ENCODE data around the gene DLST. TPM values are rescaled to one million over a fixed set of nuclear protein-coding genes. Genes with fewer than 3 reads are reported as not detected.

The DLST gene
- polyA plus RNA-seq, 3 donors: 6.7 to 76.5 (median 7.3) TPM

DNA sequence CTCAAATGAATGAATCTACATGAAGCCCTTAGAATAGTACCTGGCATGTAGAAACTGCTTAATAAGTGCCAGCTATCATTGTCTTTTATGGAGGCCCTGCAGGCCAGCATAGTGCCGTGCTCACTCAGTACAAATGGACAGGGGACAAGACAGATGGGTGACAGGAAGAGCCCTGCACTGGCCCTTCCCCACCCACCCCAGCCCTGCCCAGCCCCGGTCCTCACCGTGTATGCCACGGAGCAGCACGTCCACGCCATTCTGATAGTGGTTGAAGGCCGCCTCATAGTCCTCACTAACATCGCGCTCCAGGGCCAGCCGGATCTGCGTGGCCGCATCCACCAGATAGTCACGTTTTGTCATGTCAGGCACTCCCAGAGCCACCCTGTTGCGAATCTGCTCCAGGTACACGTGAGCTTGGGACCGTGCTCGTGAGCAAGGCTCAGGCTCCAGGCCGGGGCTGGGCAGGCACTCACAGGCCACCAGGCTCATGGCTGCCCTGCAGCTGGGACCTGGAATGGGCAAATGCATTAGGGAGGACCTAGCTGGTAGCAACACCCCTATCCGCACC lies 39.4 kb downstream of the DLST start:
- no peak for DNase-seq
- no peak overlapping the region for H3K4me3 Mint-ChIP-seq
- Histone ChIP-seq H3K27me3 (ENCODE audit: control insufficient read depth in 2 of 2, insufficient read depth in 2 of 2, low read length in 2 of 2) (peaks cover 3 to 15% of the 10 kb centered on the region in 2 donors), H3K9ac (ENCODE audit: insufficient read depth, low read length, poor library complexity, severe bottlenecking) (no peak overlapping the region), H4K20me1 (ENCODE audit: insufficient read depth, low read length) (no peaks in the 10 kb centered on the region), H3K36me3 (replicated peaks in 1 of 2; ENCODE audit: control insufficient read depth in 1 of 2, insufficient read depth in 2 of 2, low read length in 2 of 2) (no peaks in the 10 kb centered on the region), H3K27ac (ENCODE audit: low read depth in 1 of 2, low read length in 2 of 2) (no peak overlapping the region), H3K4me2 (replicated peaks; ENCODE audit: extremely low read depth, low read length, poor library complexity, severe bottlenecking) (no peak overlapping the region), H3K79me2 (ENCODE audit: insufficient read depth, low read length) (no peaks in the 10 kb centered on the region), H3K4me1 (ENCODE audit: control insufficient read depth in 1 of 2, insufficient read depth in 2 of 2, low read length in 2 of 2) (peaks cover 3 to 6% of the 10 kb centered on the region in 2 donors), H3K9me3 (replicated peaks in 1 of 2; ENCODE audit: control insufficient read depth in 1 of 2, insufficient read depth in 1 of 2, low read length in 2 of 2) (no peaks in the 10 kb centered on the region), H3K4me3 (replicated peaks in 1 of 3; ENCODE audit: low read depth in 2 of 3, low read length in 3 of 3) (no peak overlapping the region), H2AFZ (ENCODE audit: insufficient read depth, low read depth, low read length, poor library complexity, severe bottlenecking) (no peak overlapping the region)
- H3K27ac Mint-ChIP-seq: no peak overlapping the region
- H3K4me1 Mint-ChIP-seq: peaks cover 4% of the 10 kb centered on the region
- intact Hi-C loops (cut with micrococcal nuclease): no loop called here
- H3K36me3 Mint-ChIP-seq: no peaks in the 10 kb centered on the region
- peaks cover 14 to 19% (median 17%) of the 10 kb centered on the region in 3 donors for H3K27me3 Mint-ChIP-seq (ENCODE audit: low read depth in 3 of 3)
- H3K9me3 Mint-ChIP-seq: no peaks in the 10 kb centered on the region
- 96% methylated on average over 18 of the region's 19 CpGs for WGBS (ENCODE audit: insufficient coverage)
- TF ChIP-seq, protein P1, sequence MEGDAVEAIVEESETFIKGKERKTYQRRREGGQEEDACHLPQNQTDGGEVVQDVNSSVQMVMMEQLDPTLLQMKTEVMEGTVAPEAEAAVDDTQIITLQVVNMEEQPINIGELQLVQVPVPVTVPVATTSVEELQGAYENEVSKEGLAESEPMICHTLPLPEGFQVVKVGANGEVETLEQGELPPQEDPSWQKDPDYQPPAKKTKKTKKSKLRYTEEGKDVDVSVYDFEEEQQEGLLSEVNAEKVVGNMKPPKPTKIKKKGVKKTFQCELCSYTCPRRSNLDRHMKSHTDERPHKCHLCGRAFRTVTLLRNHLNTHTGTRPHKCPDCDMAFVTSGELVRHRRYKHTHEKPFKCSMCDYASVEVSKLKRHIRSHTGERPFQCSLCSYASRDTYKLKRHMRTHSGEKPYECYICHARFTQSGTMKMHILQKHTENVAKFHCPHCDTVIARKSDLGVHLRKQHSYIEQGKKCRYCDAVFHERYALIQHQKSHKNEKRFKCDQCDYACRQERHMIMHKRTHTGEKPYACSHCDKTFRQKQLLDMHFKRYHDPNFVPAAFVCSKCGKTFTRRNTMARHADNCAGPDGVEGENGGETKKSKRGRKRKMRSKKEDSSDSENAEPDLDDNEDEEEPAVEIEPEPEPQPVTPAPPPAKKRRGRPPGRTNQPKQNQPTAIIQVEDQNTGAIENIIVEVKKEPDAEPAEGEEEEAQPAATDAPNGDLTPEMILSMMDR (IDR thresholded peaks at IDR 0.05): no peak

DNA sequence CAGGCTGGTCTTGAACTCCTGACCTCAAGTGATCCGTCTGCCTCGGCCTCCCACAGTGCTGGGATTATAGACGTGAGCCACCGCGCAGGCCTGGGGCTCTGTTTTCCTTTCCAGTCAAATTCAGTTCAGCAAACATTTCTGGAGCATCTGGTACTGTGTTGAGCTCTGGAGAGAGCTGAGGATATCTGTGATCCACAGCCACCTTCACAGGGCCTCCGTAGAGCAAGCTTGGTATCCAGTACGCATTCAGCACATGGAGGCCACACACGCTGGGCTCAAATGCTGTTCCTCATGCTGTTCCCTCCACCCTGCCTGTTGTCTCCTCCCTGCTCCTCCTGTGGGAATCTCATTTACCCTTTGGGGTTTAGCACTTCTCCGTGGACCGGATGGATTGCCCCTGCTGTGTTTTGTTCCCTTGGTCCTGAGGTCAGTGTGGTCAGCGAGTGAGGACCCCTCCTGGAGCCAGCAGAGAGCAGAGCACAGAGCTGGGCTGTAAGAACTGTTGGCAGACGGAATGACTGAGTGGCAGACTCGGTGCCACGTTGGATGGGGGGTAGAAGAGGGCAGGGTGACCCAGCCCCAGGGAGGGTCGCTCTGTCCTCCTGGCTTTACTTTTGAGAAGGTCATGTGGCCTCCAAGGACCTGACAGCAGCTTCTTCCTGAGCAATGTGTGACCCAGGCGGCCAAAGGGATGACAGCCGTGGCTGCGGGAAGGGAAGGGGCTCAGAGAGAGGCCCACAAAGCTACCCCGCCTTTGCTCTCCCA lies 40.5 kb downstream of the DLST start:
- no peak overlapping the region for H3K4me3 ChIP-seq (replicated peaks in 1 of 3; ENCODE audit: low read depth in 2 of 3, low read length in 3 of 3)
- no peak for DNase-seq
- H3K36me3 Mint-ChIP-seq: no peaks in the 10 kb centered on the region
- TF ChIP-seq, protein P1 (IDR thresholded peaks at IDR 0.05): no peak
- H3K27me3 Mint-ChIP-seq (ENCODE audit: low read depth in 3 of 3): peaks cover 14 to 21% (median 17%) of the 10 kb centered on the region in 3 donors
- peak overlapping the region; percentile 68 for H3K4me2 ChIP-seq (replicated peaks; ENCODE audit: extremely low read depth, low read length, poor library complexity, severe bottlenecking)
- intact Hi-C loops (cut with micrococcal nuclease): no loop called here
- H3K4me3 Mint-ChIP-seq: peak overlapping the region; percentile 55 to 67
- peaks cover 3 to 6% of the 10 kb centered on the region in 2 donors for H3K4me1 ChIP-seq (ENCODE audit: control insufficient read depth in 1 of 2, insufficient read depth in 2 of 2, low read length in 2 of 2)
- no peak overlapping the region for H3K27ac ChIP-seq (ENCODE audit: low read depth in 1 of 2, low read length in 2 of 2)
- peak overlapping the region; percentile 78 for H2AFZ ChIP-seq (ENCODE audit: insufficient read depth, low read depth, low read length, poor library complexity, severe bottlenecking)
- H3K9me3 Mint-ChIP-seq: no peaks in the 10 kb centered on the region
- peaks cover 3 to 15% of the 10 kb centered on the region in 2 donors for H3K27me3 ChIP-seq (ENCODE audit: control insufficient read depth in 2 of 2, insufficient read depth in 2 of 2, low read length in 2 of 2)
- WGBS (ENCODE audit: insufficient coverage): 88% methylated on average over 14 of the region's 19 CpGs
- H3K36me3 ChIP-seq (replicated peaks in 1 of 2; ENCODE audit: control insufficient read depth in 1 of 2, insufficient read depth in 2 of 2, low read length in 2 of 2): no peaks in the 10 kb centered on the region
- no peak overlapping the region for H3K27ac Mint-ChIP-seq
- peaks cover 4% of the 10 kb centered on the region for H3K4me1 Mint-ChIP-seq
- H4K20me1 ChIP-seq (ENCODE audit: insufficient read depth, low read length): no peaks in the 10 kb centered on the region
- H3K9me3 ChIP-seq (replicated peaks in 1 of 2; ENCODE audit: control insufficient read depth in 1 of 2, insufficient read depth in 1 of 2, low read length in 2 of 2): no peaks in the 10 kb centered on the region
- peak overlapping the region; percentile 62 for H3K9ac ChIP-seq (ENCODE audit: insufficient read depth, low read length, poor library complexity, severe bottlenecking)
- H3K79me2 ChIP-seq (ENCODE audit: insufficient read depth, low read length): no peaks in the 10 kb centered on the region
